Colonic mucosa (tissue), 4 donors: ENCODE results near the gene EHD1. TPM values are rescaled to one million over a fixed set of nuclear protein-coding genes. Genes with fewer than 3 reads are reported as not detected.
A peak's percentile ranks its signal among the peaks of the same experiment; 100 is the strongest.

Experiments
- DNase-seq: peaks from one replicate; pipeline ENCODE4 v3.0.0-alpha.2; 2020
- H3K27ac ChIP-seq: fragments of 200-600 bp; one replicate; pipeline ENCODE4 v1.8.0; 2021
- H3K27me3 ChIP-seq: fragments of 200-600 bp; one replicate; pipeline ENCODE4 v1.8.0; 2021
- H3K36me3 ChIP-seq: fragments of 200-600 bp; one replicate; pipeline ENCODE4 v1.8.0; 2021
- H3K4me1 ChIP-seq: fragments of 200-600 bp; one replicate; pipeline ENCODE4 v1.8.0; 2021; ENCODE audit warnings: mild to moderate bottlenecking
- H3K4me3 ChIP-seq: fragments of 200-600 bp; one replicate; pipeline ENCODE4 v1.8.0; 2021
- H3K9ac ChIP-seq, 2 donors: one replicate each; pipeline ENCODE4 v1.7.0; 2013; ENCODE audit warnings: control low read depth in 2 of 2, low read depth in 2 of 2, low read length in 2 of 2
- H3K9me3 ChIP-seq: fragments of 200-600 bp; one replicate; pipeline ENCODE4 v1.8.0; 2021
- CTCF ChIP-seq: fragments of 200-600 bp; IDR thresholded peaks from one replicate; pipeline ENCODE4 v1.8.0; 2022; ENCODE audit warnings: antibody characterized with exemption, mild to moderate bottlenecking
- intact Hi-C: fragments of 100-400 bp; cut with DNase I; formaldehyde crosslinking; loops from one replicate; pipeline ENCODE4 v1.14.1; 2022
- total RNA-seq, 2 donors: library from RNA; stranded (reverse); fragmentation: NEBNext Ultra II Directional in 1 of 2; extraction: Animal tissue kit (Norgen Biotek cat#: 25700) in 1 of 2; gene quantifications; one replicate each; pipeline ENCODE4 v1.2.1, GENCODE V29; 2021
- donor health status: healthy.
- donor health status: DM: no; HTN: no; CAD: no.
- donor health status: DM: no; HTN: no; CAD: no.

The EHD1 gene
- total RNA-seq, 2 donors from 2014 or later: 66.5 to 72.3 TPM

- no peak overlapping the region for H3K9ac ChIP-seq
- H3K36me3 ChIP-seq: no peaks in the 10 kb centered on the region
- H3K27ac ChIP-seq: no peak overlapping the region
- H3K4me3 ChIP-seq: no peak overlapping the region
- peaks cover 16% of the 10 kb centered on the region for H3K4me1 ChIP-seq
- H3K27me3 ChIP-seq: no peaks in the 10 kb centered on the region
- intact Hi-C loops: no loop called here
- DNase-seq: no peak
- TF ChIP-seq CTCF: no peak
- H3K9me3 ChIP-seq: no peaks in the 10 kb centered on the region
Observed at GRCh38 chr11:64923151-64923661, 44.8 kb upstream of the EHD1 start.

- intact Hi-C loops: no loop called here
- DNase-seq: no peak
Observed at GRCh38 chr11:64921384-64921783, 43.0 kb upstream of the EHD1 start.

GRCh38 chr11:64920124-64920523 is 41.7 kb upstream of the EHD1 start:
- Histone ChIP-seq H3K9ac (no peak overlapping the region), H3K27ac (no peak overlapping the region), H3K4me1 (peaks cover 11% of the 10 kb centered on the region), H3K36me3 (no peaks in the 10 kb centered on the region), H3K27me3 (no peaks in the 10 kb centered on the region), H3K4me3 (no peak overlapping the region), H3K9me3 (no peaks in the 10 kb centered on the region)
- intact Hi-C loops: no loop called here
- no peak for TF ChIP-seq CTCF
- no peak for DNase-seq

More at GRCh38 chr11:64921384-64921783, 43.0 kb upstream of the EHD1 start:
- TF ChIP-seq CTCF: no peak
- H3K9ac ChIP-seq: no peak overlapping the region
- no peaks in the 10 kb centered on the region for H3K36me3 ChIP-seq
- H3K4me1 ChIP-seq: peaks cover 16% of the 10 kb centered on the region
- no peaks in the 10 kb centered on the region for H3K9me3 ChIP-seq
- no peak overlapping the region for H3K4me3 ChIP-seq
- no peak overlapping the region for H3K27ac ChIP-seq
- no peaks in the 10 kb centered on the region for H3K27me3 ChIP-seq

- no peak overlapping the region for H3K4me3 ChIP-seq
- H3K9ac ChIP-seq: no peak overlapping the region
- no peak for TF ChIP-seq CTCF
- peaks cover 10% of the 10 kb centered on the region for H3K4me1 ChIP-seq
- no peaks in the 10 kb centered on the region for H3K9me3 ChIP-seq
- H3K36me3 ChIP-seq: no peaks in the 10 kb centered on the region
- H3K27ac ChIP-seq: no peak overlapping the region
- no peak for DNase-seq
- intact Hi-C loops: no loop called here
- H3K27me3 ChIP-seq: no peaks in the 10 kb centered on the region
Observed at GRCh38 chr11:64919627-64920026, 41.2 kb upstream of the EHD1 start.

- no peak for DNase-seq
- Histone ChIP-seq H3K4me1 (peaks cover 5% of the 10 kb centered on the region), H3K9ac (peak overlapping the region; percentile 58 to 99), H3K9me3 (no peaks in the 10 kb centered on the region), H3K27ac (peak overlapping the region; percentile 52), H3K4me3 (peak overlapping the region; percentile 70), H3K27me3 (no peaks in the 10 kb centered on the region), H3K36me3 (peaks cover under 1% of the 10 kb centered on the region)
- intact Hi-C loops: no loop called here
- no peak for TF ChIP-seq CTCF
Observed at GRCh38 chr11:64918017-64918416, 39.6 kb upstream of the EHD1 start.
